GM19463 (cell line): Measurements from ENCODE around the gene ATXN2.
"Not testable (repeated sequence)": the region's sequence is repeated elsewhere in the genome, so short reads cannot be mapped to it uniquely, and the experiment has no call there.

Experiments used
- ATAC-seq: cut with Tn5 transposase; IDR thresholded peaks from one replicate; pipeline ENCODE4 v1.9.1; 2021; ENCODE audit warnings: mild to moderate bottlenecking, moderate library complexity; ENCODE audit not compliant: unreplicated experiment

Gene ATXN2

DNA sequence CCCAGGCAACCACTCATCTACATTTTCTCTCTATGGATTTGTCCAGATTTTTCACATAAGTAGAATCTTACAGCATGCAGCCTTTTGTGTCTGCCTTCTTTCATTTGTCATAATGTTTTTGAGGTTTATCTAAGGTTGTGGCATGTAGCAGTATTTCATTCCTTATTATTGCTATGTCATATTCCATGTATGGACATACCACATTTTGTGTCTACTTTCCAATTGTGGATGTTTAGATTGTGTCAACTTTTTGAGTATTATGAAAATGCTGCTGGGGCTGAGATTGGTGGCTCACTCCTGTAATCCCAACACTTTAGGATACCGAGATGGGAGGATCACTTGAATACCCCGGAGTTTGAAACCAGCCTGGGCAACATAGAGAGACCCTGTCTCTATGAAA, 3.2 kb upstream of the ATXN2 start:
- ATAC-seq = no peak

DNA sequence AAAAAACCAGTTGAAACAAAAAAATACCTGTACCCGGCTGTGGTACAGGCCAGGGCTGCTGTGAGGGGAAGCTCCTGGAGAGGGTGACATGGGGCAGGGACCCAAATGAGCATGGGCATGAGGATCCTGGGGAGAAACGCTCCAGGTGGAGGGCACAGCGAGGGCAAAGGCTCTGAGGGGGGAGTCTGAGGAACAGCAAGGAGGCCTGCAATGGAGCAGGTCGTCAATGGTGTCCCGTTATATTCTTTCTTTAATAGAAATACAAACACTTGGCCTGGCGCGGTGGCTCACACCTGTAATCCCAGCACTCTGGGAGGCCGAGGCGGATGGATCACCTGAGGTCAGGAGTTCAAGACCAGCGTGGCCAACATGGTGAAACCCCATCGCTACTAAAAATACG, 1.9 kb upstream of the ATXN2 start:
- ATAC-seq = not testable (repeated sequence)

DNA sequence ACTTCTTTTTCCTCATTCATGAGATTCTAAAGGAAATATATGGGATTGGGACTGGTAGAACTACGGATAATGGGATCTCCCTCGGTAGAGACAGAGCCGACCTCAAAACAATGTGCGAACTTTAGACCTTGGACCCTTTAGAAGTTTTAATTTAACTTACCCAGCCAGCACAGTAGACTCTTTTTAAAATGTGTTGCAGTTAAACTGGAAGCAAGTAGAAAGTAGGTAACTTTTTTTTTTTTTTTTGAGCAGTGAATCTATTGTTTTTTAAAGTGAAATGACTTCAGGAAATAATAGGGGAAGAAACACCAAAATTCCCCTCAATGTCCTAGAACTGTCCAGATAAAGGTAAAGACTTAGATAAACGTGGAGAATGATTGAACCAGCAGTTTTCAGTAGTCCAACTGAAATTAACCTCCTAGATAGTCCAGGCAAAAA, 1.1 kb upstream of the ATXN2 start:
- no peak for ATAC-seq

DNA sequence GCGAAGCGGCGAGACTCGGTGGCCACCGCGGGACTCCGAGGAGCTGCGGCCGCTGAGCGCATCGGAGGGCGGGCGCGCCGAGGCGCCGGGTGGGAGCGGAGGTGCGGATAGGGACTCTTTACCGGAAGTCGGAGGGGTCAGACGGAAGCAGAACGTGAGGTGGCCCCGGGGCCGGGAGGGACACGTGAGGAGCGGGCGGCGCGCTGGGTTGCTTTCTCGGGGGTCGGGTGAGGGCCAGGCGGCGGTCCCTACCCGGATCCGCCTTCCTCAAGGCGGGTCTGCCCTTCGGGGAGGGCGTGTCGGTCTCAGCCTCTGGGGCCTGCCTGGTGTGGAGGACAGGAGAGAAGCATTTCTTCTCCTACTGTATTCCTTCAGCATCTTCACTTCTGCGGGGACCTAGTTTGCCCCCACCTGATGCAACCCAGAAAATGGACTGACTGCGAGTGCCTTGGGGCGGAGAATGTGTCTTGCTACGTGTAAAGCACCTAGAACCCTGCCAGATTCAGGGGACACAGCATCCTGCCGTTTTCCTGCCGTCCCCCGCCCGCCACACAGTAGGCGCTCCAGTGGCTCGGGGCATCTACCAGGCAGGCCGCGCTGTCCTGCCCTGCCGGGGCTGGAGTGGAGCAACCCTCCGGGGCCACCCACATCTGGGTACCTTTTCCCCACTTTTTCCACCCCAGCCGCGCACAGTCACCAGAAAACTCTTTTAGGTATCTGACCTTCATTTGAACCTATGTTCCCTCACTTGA, 514 bp upstream of the ATXN2 start:
- ATAC-seq = peak; percentile 68

DNA sequence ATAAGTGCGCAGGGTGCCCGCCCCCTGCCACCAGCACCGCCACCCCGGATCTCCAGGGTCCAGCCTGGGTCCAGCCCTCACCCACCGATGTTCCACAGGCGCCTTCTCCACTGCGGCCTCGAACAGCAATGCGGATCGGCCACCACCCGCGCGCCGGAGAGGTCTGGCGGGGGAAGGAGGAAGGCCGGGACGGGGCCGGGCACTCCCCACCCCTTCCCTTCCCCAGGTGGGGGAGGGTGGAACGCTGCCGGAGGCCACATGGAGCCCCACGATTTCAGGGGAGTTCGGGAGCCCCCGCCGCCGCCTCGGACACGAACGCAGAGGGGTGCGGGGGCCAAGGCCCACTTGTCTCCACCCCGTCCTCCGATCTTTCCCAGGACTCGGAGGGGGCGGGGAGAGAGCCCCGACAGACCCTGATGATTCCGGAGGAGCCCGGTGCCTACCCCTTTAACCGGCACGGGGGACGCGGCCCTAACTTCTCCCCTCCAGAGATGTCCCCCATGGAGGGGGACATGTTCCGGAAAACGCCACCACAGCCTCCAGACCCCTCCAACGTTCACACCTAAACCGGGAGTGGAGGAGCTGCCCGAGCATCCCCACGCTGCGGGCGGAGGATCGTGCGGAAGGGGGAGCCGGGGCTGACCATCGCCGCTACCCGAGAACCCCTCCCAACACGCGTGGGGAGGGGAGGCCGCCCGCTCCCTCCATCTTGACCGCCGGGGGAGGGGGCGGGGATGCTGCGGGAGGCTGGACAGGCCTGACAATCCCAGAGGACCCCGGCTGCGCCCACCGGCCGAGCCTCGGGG, 1.1 kb downstream of the ATXN2 start:
- ATAC-seq = peak; percentile 15

DNA sequence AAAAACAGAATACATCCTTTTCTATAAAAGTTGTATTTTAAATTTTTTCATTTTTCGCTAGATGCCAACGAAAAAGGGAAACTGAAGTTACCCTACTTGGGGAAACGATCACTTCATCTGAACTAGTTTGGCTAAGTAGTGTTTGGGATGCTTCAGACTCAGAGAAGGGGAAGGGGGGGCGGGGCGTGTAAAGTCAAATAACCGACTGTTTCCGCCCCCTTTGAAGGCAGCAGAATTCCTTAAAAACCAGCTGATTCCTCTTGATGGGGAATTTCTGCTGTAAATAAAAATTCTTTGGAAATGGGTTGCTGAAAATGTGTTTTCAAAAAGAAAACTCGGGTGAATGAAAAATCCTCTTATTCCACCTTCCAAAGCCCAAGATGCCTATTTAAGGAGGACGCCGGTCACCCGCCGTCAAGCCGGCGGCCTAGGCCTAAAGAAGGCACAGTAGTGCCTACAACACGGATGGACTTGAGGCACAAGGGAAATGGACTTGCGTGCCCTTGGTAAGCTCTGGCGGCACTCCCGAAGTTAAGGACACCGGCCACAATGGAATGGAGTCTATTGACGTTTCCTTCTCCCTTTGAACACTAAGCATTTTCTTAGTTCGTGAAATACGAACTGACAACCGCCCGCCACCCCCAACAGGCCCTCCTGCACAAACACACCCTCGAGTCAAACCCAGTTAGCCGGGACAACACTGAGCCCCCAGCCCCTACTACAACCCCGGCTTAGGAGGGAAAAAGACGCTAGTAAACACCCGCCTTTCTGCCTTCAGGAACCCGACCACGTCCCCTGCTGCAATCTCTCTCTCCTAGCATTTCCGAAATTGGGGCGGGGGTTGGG, 1.9 kb downstream of the ATXN2 start:
- ATAC-seq = no peak

DNA sequence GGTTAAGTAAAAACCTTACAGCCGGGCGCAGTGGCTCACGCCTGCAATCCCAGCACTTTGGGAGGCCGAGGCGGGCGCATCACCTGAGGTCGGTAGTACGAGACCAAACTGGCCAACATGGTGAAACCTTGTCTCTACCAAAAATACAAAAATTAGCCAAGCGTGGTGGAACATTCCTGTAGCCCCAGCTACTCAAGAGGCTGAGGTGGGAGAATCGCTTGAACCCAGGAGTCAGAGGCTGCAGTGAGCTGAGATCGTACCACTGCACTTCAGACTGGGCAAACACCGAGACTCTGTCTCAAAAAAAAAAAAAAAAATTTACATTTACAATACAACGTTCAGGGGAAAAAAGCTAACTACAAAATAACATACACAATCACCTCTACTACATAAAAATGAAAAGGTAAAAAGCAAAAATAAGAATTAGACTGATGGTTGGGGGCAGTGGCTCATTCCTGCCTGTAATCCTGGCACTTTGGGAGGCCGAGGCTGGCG, 3.7 kb downstream of the ATXN2 start:
- ATAC-seq = not testable (repeated sequence)

DNA sequence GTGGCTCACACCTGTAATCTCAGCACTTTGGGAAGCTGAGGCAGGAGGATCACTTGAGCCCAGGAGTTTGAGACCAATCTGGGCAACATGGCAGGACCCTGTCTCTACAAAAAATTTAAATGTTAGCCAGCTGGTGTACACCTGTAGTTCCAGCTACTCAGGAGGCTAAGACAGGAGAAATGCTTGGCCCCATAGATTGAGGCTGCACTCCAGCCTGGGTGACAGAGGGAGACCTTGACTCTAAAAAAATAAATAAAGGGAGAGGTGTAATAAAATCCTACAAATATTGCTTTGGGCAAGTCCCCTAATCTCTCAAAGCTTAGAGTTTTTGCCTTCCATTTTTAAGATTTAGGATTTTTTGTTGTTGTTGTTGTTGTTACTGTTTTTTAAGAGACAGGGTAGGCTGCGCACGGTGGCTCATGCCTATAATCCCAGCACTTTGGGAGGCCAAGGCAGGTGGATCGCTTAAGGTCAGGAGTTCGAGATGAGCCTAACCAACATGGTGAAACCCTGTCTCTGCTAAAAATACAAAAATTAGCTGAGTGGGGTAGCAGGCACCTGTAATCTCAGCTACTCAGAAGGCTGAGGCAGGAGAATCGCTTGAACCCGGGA, 7.6 kb downstream of the ATXN2 start:
- not testable (repeated sequence) for ATAC-seq

DNA sequence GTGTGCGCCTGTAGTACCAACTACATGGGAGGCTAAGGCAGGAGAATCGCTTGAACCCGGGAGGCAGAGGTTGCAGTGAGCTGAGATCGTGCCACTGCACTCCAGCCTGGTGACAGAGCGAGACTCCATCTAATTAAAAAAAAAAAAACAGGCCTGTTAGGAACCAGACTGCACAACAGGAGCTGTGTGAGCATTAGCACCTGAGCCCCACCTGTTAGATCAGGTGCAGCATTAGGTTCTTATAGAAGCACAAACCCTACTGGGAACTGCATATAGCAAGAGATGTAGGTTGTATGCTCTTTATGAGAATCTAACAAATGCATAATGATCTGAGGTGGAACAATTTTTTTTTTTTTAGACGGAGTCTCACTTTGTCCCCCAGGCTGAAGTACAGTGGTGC, 8.6 kb downstream of the ATXN2 start:
- no peak for ATAC-seq

DNA sequence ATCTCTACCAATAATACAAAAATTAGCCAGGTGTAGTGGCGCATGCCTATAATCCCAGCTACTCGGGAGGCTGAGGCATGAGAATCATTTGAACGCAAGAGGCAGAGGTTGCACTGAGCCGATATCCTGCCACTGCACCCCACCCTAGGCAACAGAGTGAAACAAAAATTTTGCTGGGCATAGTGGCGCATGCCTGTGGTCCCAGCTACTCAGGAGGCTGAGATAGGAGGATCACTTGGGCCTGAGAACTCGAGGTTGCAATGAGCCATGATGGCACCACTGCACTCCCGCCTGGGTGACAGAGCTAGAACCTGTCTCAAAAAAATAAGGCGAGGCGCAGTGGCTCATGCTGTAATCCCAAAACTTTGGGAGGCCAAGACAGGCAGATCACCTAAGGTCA, 9.5 kb downstream of the ATXN2 start:
- no peak for ATAC-seq

DNA sequence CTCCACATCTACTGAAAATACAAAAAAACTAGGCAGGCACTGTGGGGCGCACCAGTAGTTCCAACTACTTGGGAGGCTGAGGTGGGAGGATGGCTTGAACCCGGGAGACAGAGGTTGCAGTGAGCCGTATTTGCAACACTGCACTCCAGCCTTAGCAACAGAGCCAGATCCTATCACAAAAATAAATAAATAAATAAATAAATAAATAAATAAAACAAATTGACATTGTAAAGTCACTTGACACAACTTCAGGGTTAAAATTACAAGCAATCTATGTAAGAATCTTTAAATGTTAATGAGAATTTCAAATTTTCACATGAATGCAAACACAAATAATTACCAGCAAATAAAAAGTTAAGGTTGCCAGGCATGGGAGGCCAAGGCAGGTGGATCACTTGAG, 11.1 kb downstream of the ATXN2 start:
- no peak for ATAC-seq

DNA sequence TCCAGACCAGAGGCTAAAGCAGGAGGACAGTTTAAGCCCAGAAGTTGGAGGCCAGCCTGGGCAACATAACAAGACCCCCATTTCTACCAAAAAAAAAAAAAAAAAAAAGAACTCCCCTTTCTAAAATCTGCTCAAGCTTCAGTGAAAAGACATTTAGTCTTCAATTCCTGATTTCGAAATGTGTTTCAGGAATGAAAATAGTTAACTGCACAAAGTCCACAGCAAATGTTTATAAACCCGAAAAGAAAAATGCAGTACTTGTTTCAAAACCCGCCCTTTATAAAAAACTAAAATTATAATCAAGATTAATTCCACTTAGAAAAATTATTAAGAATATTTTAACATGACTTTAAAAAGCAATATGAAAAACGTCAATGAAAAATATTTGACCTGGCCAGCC, 12.1 kb downstream of the ATXN2 start:
- ATAC-seq = no peak

DNA sequence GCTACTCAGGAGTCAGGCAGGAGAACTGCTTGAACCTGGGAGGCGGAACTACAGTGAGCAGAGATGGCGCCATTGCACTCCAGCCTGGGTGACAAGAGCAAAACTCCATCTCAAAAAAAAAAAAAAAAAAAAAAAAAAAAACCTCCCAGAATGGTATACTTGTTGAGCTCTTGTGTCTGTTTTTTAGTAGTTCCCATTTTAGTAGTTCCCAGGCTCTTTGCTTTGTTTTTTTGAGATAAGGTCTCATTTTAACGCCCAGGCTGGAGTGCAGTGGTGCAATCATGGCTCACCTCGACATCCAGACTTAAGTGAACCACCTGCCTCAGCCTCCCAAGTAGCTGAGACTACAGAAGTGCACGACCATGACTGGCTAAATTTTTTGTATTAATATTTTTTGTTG, 13.4 kb downstream of the ATXN2 start:
- ATAC-seq = no peak

DNA sequence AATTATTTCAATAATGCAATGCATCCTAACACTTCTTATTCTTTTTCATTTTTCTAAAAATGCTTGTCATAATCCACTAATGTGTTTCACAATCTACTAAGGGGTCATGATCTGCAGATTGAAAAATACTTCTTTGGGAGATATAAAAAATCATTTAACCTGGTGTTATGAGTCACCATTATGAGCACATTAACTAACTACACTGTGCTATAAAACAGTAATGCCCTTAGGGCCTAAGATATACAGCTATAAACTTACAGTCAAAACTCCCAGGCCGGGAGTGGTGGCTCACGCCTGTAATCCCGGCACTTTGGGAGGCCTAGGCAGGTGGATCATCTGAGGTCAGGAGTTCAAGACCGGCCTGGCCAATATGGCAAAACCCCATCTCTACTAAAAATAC, 14.2 kb downstream of the ATXN2 start:
- ATAC-seq = no peak

DNA sequence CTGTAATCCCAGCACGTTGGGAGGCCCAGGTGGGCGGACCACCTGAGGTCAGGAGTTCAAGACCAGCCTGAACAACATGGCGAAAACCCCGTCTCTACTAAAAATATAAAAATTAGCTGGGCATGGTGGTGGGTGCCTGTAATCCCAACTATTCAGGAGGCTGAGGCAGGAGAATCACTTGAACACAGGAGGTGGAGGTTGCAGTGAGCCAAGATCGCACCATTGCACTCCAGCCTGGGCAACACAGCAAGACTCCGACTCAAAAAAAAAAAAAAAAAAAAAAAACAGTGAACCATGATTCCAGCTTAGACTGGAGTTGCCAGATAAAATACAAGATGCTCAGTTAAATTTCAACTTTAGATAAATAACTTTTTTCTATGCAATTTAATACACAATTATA, 15.6 kb downstream of the ATXN2 start:
- ATAC-seq = not testable (repeated sequence)

DNA sequence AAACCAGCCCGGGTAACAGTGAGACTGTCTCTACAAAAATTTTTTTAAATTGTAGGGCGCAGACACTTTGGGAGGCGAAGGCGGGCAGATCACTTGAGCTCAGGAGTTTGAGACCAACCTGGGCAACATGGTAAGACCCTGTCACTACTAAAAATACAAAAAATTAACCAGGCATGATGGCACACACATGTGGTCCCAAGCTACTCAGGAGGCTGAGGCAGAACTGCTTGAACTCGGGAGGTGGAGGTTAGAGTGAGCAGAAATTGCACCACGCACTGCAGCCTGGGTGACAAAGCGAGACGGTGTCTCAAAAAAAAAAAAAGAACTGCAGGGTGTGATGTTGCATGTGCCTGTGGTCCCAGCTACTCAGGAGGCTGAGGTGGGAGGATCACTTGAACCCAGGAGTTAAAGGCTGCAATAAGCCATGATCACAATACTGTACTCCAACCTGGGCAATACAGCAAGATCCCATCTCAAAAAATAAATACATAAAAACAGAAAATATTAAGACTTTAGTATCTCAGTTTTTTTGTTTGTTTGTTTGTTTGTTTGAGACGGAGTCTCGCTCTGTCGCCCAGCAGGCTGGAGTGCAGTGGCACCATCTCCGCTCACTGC, 16.9 kb downstream of the ATXN2 start:
- ATAC-seq = no peak

DNA sequence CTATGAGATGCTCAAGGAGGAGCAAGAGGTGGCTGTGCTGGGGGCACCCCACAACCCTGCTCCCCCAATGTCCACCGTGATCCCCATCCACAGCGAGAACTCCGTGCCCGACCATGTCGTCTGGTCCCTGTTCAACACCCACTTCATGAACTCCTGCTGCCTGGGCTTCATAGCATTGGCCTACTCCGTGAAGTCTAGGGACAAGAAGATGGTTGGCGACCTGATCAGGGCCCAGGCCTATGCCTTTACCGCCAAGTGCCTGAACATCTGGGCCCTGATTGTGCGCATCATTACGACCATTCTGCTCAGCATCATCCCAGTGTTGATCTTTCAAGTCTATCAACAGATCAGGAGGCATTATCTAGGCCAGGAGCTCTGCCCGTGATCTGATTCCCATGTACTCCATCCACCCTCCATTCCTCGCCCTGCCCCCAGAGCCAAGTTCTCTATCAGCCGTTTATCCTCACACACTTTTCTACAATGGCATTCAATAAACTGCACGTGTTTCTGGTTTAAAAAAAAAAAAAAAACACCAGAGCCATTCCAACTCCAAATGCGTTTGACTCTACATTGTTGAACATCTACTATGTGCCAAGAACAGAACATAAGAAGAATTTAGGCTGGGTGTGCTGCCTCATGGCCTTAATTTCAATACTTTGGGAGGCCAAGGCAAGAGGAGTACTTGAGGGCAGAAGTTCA, 17.5 kb downstream of the ATXN2 start:
- ATAC-seq = no peak

DNA sequence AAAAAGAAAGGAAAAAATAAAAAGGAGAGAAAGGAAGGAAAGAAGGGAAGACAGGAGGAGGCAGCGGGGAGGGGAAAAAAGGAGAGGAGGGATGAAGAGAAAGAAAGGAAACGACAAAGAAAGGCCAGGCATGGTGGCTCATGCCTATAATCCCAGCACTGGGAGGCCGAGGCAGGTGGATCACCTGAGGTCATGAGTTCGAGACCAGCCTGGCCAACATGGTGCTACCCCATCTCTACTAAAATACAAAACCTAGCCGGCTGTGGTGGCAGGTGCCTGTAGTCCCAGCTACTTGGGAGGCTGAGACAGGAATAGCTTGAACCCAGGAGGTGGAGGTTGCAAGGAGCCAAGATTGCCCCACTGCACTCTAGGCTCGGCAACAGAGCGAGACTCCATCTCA, 18.4 kb downstream of the ATXN2 start:
- no peak for ATAC-seq

DNA sequence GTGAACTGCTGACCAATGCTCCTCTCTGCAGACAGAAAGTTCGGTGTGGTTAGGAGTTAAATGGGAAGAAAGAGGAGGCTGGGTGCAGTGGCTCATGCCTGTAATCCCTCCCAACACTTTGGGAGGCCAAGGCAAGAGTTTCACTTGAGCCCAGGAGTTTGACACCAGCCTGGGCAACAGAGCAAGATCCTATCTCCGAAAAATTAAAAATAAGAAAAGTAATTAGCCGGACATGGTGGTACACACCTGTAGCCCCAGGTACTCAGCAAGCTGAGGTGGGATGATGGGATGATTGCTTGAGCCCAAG, 19.0 kb downstream of the ATXN2 start:
- ATAC-seq = no peak

DNA sequence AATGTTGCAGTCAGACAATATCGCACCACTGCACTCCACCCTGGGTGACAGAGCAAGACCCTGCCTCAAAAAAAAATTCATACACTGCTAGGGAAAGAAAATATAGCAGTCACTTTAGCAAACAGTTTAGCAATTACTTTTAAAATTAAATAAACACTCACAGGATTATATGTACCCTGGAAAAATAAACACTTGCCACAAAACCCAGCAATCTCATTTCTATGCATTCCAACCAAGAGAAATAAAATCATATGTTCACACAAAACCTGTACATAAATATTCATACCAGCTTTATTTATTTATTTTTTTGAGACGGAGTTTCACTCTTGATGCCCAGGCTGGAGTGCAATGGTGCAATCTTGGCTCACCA, 20.2 kb downstream of the ATXN2 start:
- ATAC-seq = no peak
